ENCODE results near the gene GRIK1. TPM values are rescaled to one million over a fixed set of nuclear protein-coding genes. Genes with fewer than 3 reads are reported as not detected.

Gene GRIK1
- polyA plus RNA-seq, 1 donor (not counting 4 experiments of a cell fraction or from before 2014, with no cell fraction given): not detected

GRCh38 chr21:29549614-29550013, 390.2 kb downstream of the GRIK1 start:
- no peak overlapping the region for H2AFZ ChIP-seq (ENCODE audit: control insufficient read depth, low read length)
- TF ChIP-seq EZH2 (IDR thresholded peaks at IDR 0.05; ENCODE audit: low read length): no peak
- TF ChIP-seq CTCF (optimal IDR thresholded peaks at IDR 0.05 in 1 of 3, IDR thresholded peaks at IDR 0.05 in 1 of 3, conservative IDR thresholded peaks at IDR 0.05 in 1 of 3; ENCODE audit: extremely low read depth in 1 of 3, insufficient read depth in 2 of 3, low read length in 3 of 3): no peak
- H4K20me1 ChIP-seq (ENCODE audit: control insufficient read depth, extremely low read depth, insufficient read depth, low read length): no peaks in the 10 kb centered on the region
- no peak overlapping the region for H3K4me2 ChIP-seq (ENCODE audit: control insufficient read depth, extremely low read depth, insufficient read depth, low read depth, low read length)
- H3K27ac ChIP-seq (ENCODE audit: control insufficient read depth, insufficient read depth, low read length): no peak overlapping the region
- no peak overlapping the region for H3K9ac ChIP-seq (ENCODE audit: control insufficient read depth, extremely low read depth, insufficient read depth, low read length)
- H3K4me3 ChIP-seq (ENCODE audit: control insufficient read depth in 2 of 3, extremely low read depth in 1 of 3, insufficient read depth in 2 of 3, low read depth in 1 of 3, low read length in 3 of 3): no peak overlapping the region
- no peaks in the 10 kb centered on the region for H3K27me3 ChIP-seq (ENCODE audit: control insufficient read depth, extremely low read depth, insufficient read depth, low read length)
- no peaks in the 10 kb centered on the region for H3K4me1 ChIP-seq (ENCODE audit: control insufficient read depth, extremely low read depth, insufficient read depth, low read length)
- FAIRE-seq (no peak), DNase-seq (ENCODE audit: low read depth, low spot score) (no peak)
- H3K79me2 ChIP-seq (ENCODE audit: control insufficient read depth, insufficient read depth, low read length): no peaks in the 10 kb centered on the region
- dilution Hi-C loops (cut with MboI; ENCODE audit: extremely low pct_ligation_motif_present, low sequenced_read_pairs): no loop called here
- no peaks in the 10 kb centered on the region for H3K9me1 ChIP-seq (ENCODE audit: control insufficient read depth, extremely low read depth, insufficient read depth, low read length)
- H3K9me3 ChIP-seq (ENCODE audit: control insufficient read depth, low read depth, low read length): no peaks in the 10 kb centered on the region
- H3K36me3 ChIP-seq (ENCODE audit: control insufficient read depth in 2 of 2, extremely low read depth in 1 of 2, insufficient read depth in 2 of 2, low read length in 2 of 2): no peaks in the 10 kb centered on the region

- no peak overlapping the region for H3K27ac ChIP-seq (ENCODE audit: control insufficient read depth, insufficient read depth, low read length)
- H4K20me1 ChIP-seq (ENCODE audit: control insufficient read depth, extremely low read depth, insufficient read depth, low read length): no peaks in the 10 kb centered on the region
- no peak overlapping the region for H3K4me3 ChIP-seq (ENCODE audit: control insufficient read depth in 2 of 3, extremely low read depth in 1 of 3, insufficient read depth in 2 of 3, low read depth in 1 of 3, low read length in 3 of 3)
- dilution Hi-C loops (cut with MboI; ENCODE audit: extremely low pct_ligation_motif_present, low sequenced_read_pairs): no loop called here
- H3K4me2 ChIP-seq (ENCODE audit: control insufficient read depth, extremely low read depth, insufficient read depth, low read depth, low read length): no peak overlapping the region
- no peaks in the 10 kb centered on the region for H3K79me2 ChIP-seq (ENCODE audit: control insufficient read depth, insufficient read depth, low read length)
- H3K9ac ChIP-seq (ENCODE audit: control insufficient read depth, extremely low read depth, insufficient read depth, low read length): no peak overlapping the region
- H3K27me3 ChIP-seq (ENCODE audit: control insufficient read depth, extremely low read depth, insufficient read depth, low read length): no peaks in the 10 kb centered on the region
- no peaks in the 10 kb centered on the region for H3K9me3 ChIP-seq (ENCODE audit: control insufficient read depth, low read depth, low read length)
- FAIRE-seq (no peak), DNase-seq (ENCODE audit: low read depth, low spot score) (no peak)
- no peaks in the 10 kb centered on the region for H3K9me1 ChIP-seq (ENCODE audit: control insufficient read depth, extremely low read depth, insufficient read depth, low read length)
- no peak overlapping the region for H2AFZ ChIP-seq (ENCODE audit: control insufficient read depth, low read length)
- no peak for TF ChIP-seq CTCF (optimal IDR thresholded peaks at IDR 0.05 in 1 of 3, IDR thresholded peaks at IDR 0.05 in 1 of 3, conservative IDR thresholded peaks at IDR 0.05 in 1 of 3; ENCODE audit: extremely low read depth in 1 of 3, insufficient read depth in 2 of 3, low read length in 3 of 3)
- TF ChIP-seq EZH2 (IDR thresholded peaks at IDR 0.05; ENCODE audit: low read length): no peak
- H3K4me1 ChIP-seq (ENCODE audit: control insufficient read depth, extremely low read depth, insufficient read depth, low read length): no peaks in the 10 kb centered on the region
- no peaks in the 10 kb centered on the region for H3K36me3 ChIP-seq (ENCODE audit: control insufficient read depth in 2 of 2, extremely low read depth in 1 of 2, insufficient read depth in 2 of 2, low read length in 2 of 2)
Observed at GRCh38 chr21:29547998-29548397, 391.8 kb downstream of the GRIK1 start.

All from keratinocyte (primary cell).